Fibroblast of lung (primary cell): ENCODE results near the gene ZNF423. TPM values are rescaled to one million over a fixed set of nuclear protein-coding genes. Genes with fewer than 3 reads are reported as not detected.

Experiments used
- DNase-seq, 2 donors: peaks; one replicate each; pipeline versions ENCODE4 v3.0.0 to v3.0.0-alpha.2; 2010; ENCODE audit warnings: low read depth in 2 of 2
- H2AFZ ChIP-seq: 2 replicates; pipeline ENCODE4 v1.5.1; 2012; ENCODE audit warnings: low read length, control low read depth, inconsistent platforms
- H3K27ac ChIP-seq: 2 replicates; pipeline ENCODE4 v1.5.1; 2011; ENCODE audit warnings: low read length, control low read depth; ENCODE audit not compliant: insufficient read depth
- H3K27me3 ChIP-seq: 2 replicates; pipeline ENCODE4 v1.5.1; 2011; ENCODE audit warnings: mild to moderate bottlenecking, low read length; ENCODE audit not compliant: control insufficient read depth, insufficient read depth
- H3K36me3 ChIP-seq: 2 replicates; pipeline ENCODE4 v1.5.1; 2011; ENCODE audit warnings: low read length; ENCODE audit not compliant: control insufficient read depth, insufficient read depth
- H3K4me1 ChIP-seq: 2 replicates; pipeline ENCODE4 v1.5.1; 2011; ENCODE audit warnings: low read length; ENCODE audit not compliant: control insufficient read depth, insufficient read depth; ENCODE audit errors: extremely low read depth
- H3K4me2 ChIP-seq: 2 replicates; pipeline ENCODE4 v1.5.1; 2011; ENCODE audit warnings: low read length, control low read depth; ENCODE audit not compliant: insufficient read depth; ENCODE audit errors: extremely low read depth
- H3K4me3 ChIP-seq, 4 experiments: fragments of 200-600 bp in 1 of 4; sonication (generic) in 1 of 4; replicated peaks in 1 of 4; 2 replicates each; pipeline ENCODE4 v1.5.1; 2011 to 2016; ENCODE audit warnings: low read length in 4 of 4, low read depth in 3 of 4, mild to moderate bottlenecking in 3 of 4, control low read depth in 2 of 4, inconsistent platforms in 1 of 4, mixed read lengths in 1 of 4; ENCODE audit not compliant: insufficient read depth in 1 of 4; ENCODE audit errors: control extremely low read depth in 1 of 4
- H3K79me2 ChIP-seq: 2 replicates; pipeline ENCODE4 v1.5.1; 2012; ENCODE audit warnings: mild to moderate bottlenecking, low read length, inconsistent platforms; ENCODE audit not compliant: control insufficient read depth, insufficient read depth
- H3K9ac ChIP-seq: 2 replicates; pipeline ENCODE4 v1.5.1; 2011; ENCODE audit warnings: mild to moderate bottlenecking, low read length, control low read depth; ENCODE audit not compliant: insufficient read depth
- H3K9me3 ChIP-seq: 2 replicates; pipeline ENCODE4 v1.5.1; 2012; ENCODE audit warnings: low read depth, low read length; ENCODE audit not compliant: control insufficient read depth, insufficient read depth
- H4K20me1 ChIP-seq: 2 replicates; pipeline ENCODE4 v1.5.1; 2011; ENCODE audit warnings: low read length; ENCODE audit not compliant: control insufficient read depth, insufficient read depth; ENCODE audit errors: extremely low read depth
- CTCF ChIP-seq, 2 donors: IDR thresholded peaks in 1 of 2; conservative IDR thresholded peaks in 1 of 2; 1 replicate in 1 of 2; 2 replicates in 1 of 2; pipeline ENCODE4 v1.5.1; 2011 to 2012; ENCODE audit warnings: low read length in 2 of 2, control low read depth in 1 of 2, inconsistent platforms in 1 of 2, low read depth in 1 of 2, mild to moderate bottlenecking in 1 of 2
- EZH2 ChIP-seq: IDR thresholded peaks from 2 replicates; pipeline ENCODE4 v1.5.1; 2012; ENCODE audit warnings: low read length, control low read depth, mild to moderate bottlenecking; ENCODE audit errors: missing control alignments
- polyA plus RNA-seq, 2 donors: library from polyadenylated mRNA; depleted of rRNA in 1 of 2; stranded (reverse) in 1 of 2; unstranded in 1 of 2; fragments of >200 nt; gene quantifications; 2 replicates each; pipeline ENCODE4 v1.2.1, GENCODE V29; 2011 to 2012; ENCODE audit warnings: missing spikeins in 1 of 2
- total RNA-seq: library from RNA; depleted of rRNA; stranded (reverse); fragments of >200 nt; gene quantifications from 2 replicates; pipeline ENCODE4 v1.2.1, GENCODE V29; 2014

Gene ZNF423
- total and polyA plus RNA-seq, 2 donors (not counting 1 experiment from before 2014, with no cell fraction given): 0.07 to 0.17 TPM

GRCh38 chr16:49452578-49452977 lies 403.3 kb downstream of the ZNF423 start:
- Histone ChIP-seq H3K27me3 (no peaks in the 10 kb centered on the region), H3K27ac (no peak overlapping the region), H3K4me2 (no peak overlapping the region), H3K4me3 (no peak overlapping the region), H2AFZ (no peak overlapping the region), H3K36me3 (no peaks in the 10 kb centered on the region), H3K9ac (no peak overlapping the region), H4K20me1 (no peaks in the 10 kb centered on the region), H3K79me2 (no peaks in the 10 kb centered on the region), H3K9me3 (no peaks in the 10 kb centered on the region), H3K4me1 (no peaks in the 10 kb centered on the region)
- no peak for TF ChIP-seq EZH2
- TF ChIP-seq CTCF (conservative IDR thresholded peaks at IDR 0.05 in 1 of 2, IDR thresholded peaks at IDR 0.05 in 1 of 2; ENCODE audit: low read depth in 1 of 2, low read length in 2 of 2): no peak
- no peak for DNase-seq

GRCh38 chr16:49452108-49452507 lies 403.8 kb downstream of the ZNF423 start:
- H2AFZ ChIP-seq: no peak overlapping the region
- no peaks in the 10 kb centered on the region for H3K27me3 ChIP-seq
- no peak for DNase-seq
- H3K27ac ChIP-seq: no peak overlapping the region
- H3K4me3 ChIP-seq: no peak overlapping the region
- TF ChIP-seq EZH2 (no peak), CTCF (conservative IDR thresholded peaks at IDR 0.05 in 1 of 2, IDR thresholded peaks at IDR 0.05 in 1 of 2; ENCODE audit: low read depth in 1 of 2, low read length in 2 of 2) (no peak)
- no peaks in the 10 kb centered on the region for H3K9me3 ChIP-seq
- H3K4me1 ChIP-seq: no peaks in the 10 kb centered on the region
- H4K20me1 ChIP-seq: no peaks in the 10 kb centered on the region
- H3K4me2 ChIP-seq: no peak overlapping the region
- H3K79me2 ChIP-seq: no peaks in the 10 kb centered on the region
- H3K36me3 ChIP-seq: no peaks in the 10 kb centered on the region
- H3K9ac ChIP-seq: no peak overlapping the region

GRCh38 chr16:49446805-49447204 lies 409.1 kb downstream of the ZNF423 start:
- H3K9ac ChIP-seq: no peak overlapping the region
- no peak for TF ChIP-seq CTCF (conservative IDR thresholded peaks at IDR 0.05 in 1 of 2, IDR thresholded peaks at IDR 0.05 in 1 of 2; ENCODE audit: low read depth in 1 of 2, low read length in 2 of 2)
- no peak for TF ChIP-seq EZH2
- no peaks in the 10 kb centered on the region for H3K27me3 ChIP-seq
- no peak overlapping the region for H3K27ac ChIP-seq
- no peaks in the 10 kb centered on the region for H3K4me1 ChIP-seq
- no peaks in the 10 kb centered on the region for H3K36me3 ChIP-seq
- no peak for DNase-seq
- H3K4me2 ChIP-seq: no peak overlapping the region
- no peak overlapping the region for H2AFZ ChIP-seq
- no peak overlapping the region for H3K4me3 ChIP-seq
- H4K20me1 ChIP-seq: no peaks in the 10 kb centered on the region
- H3K9me3 ChIP-seq: no peaks in the 10 kb centered on the region
- H3K79me2 ChIP-seq: no peaks in the 10 kb centered on the region
